HL-60/S4 treated with retinoic acid at 250 ng/mL for 4 days and 3 days (cell line): ENCODE data around the gene C2orf74.
"Not testable (repeated sequence)": the region's sequence is repeated elsewhere in the genome, so short reads cannot be mapped to it uniquely, and the experiment has no call there.

Experiments used
- in situ Hi-C: fragments of 300-500 bp; cut with MboI; formaldehyde crosslinking; loops from 2 replicates; pipeline ENCODE4 v1.7.0; 2022; ENCODE audit warnings: low sequenced_read_pairs

Gene C2orf74

GRCh38 chr2:61172671-61173070 is 10.7 kb downstream of the C2orf74 start:
- in situ Hi-C loops: no loop called here

DNA sequence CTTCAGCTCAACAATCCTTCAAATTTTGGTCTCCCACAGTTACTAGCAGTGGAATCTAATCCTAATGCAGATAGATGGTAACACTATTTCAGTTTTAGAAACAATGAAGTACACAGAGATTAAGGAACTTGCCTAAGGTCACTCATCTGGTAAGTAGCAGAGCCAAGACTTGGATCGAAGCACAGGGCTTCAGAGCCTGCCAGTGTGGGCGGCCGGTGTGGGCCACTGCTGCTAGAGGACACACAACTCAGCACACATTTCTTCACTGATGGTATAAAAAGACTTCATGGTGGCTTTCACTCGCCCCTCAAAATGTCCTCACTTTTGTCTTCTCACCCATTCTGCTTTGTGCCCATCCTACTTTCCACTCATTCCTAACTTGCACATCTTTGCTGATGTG is 11.1 kb downstream of the C2orf74 start:
- in situ Hi-C loops: no loop called here

DNA sequence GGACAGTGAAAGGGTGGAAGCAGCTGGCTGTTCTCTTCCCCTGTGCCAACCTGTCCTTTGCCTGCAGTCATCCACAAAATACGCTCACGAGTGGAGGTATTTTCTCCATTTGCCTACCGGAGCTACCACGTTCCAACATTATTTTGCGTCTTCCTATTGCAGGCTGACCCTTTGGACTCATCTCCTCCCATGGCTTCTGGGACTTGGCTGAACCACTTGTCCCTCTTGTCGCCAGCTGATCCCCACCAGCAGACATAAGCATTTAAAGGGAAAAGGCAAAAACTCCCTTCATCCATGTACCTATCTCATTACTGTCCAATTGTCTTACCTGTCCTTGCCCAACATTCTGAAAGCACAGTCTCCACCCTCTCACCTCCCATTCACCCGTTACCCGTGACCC is 13.0 kb downstream of the C2orf74 start:
- in situ Hi-C loops: no loop called here

DNA sequence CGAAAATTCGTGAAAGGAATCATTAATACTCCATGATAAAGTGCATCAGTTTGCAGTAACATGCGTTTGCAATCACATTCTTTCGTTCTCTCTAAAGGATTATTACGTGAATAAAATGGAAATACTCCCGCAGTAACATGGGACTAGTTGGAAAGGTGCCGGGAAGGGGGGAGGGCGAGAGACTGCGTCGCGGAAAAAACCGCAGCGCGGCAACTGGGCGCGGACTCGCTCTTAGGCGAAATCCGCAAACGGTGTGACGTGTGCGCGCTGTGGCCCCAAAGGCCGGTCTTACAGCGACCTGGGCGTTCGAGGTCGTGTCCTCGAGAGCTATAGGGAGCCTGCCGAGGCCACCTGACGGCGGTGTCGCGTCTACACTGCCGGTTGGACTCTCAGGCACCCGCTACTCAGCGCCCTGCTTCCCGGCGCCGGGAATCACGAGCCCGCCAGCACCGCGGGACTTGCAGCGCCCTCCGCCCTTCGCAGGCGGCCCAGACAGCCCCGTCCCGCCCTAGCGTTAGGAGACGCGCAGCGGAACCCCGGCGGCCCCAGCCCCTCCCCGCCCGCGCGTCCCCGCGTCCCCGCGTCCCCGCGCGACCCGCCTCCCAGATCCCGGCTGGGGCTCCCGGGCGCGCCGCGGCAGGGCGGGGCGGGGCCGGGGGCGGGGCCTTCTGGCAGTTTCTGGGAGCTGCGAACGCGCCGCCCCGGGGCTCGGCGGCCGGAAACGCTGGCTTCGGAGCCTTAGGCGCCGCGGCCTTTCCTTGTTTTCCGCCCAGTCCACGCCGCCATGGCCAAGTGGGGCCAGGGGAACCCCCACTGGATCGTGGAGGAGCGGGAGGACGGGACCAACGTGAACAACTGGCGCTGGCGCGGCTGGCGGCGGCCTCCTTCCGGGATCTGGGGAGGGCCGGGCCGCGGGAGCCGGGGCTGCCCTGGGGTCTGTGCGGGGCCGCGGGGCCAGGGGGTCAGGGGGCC is 15.1 kb downstream of the C2orf74 start:
- in situ Hi-C loops: no loop called here

DNA sequence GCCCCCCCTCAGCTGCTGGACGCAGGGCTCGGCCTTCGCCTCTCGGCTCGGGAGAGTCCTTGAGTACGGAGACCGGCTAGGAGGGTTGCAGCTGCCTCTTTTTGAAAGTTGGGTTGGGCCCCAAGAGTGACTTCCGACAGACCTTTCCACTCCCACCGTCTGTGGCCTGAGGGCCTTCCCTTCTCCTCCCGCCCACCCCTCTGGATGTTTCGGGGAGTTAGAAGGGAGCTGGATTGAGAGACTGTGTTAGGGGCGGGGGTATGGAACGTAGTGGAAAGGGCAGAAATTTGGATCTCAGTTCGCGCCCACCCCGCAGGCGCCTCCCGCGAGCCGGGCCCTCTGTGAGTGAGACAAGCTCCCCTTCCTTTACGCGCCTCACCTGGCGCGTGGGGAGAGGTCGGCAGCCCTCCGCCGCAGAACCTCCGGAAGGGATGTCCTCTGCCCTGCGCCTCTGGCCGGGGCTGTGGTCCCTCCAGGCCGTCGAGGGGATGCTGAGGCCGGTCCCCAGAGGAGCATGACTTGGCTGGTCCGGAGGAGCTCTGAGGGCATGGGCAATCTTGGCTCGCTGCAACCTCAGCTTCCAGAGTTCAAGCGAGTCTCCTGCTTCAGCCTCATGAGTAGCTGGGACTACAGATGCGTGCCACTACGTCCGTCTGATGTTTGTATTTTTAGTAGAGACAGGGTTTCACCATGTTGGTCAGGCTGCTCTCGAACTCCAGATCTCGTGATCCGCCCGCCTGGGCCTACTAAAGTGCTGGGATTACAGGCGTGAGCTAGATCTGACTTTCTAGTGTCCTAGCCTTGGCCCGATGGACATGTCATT is 15.9 kb downstream of the C2orf74 start:
- in situ Hi-C loops: no loop called here

DNA sequence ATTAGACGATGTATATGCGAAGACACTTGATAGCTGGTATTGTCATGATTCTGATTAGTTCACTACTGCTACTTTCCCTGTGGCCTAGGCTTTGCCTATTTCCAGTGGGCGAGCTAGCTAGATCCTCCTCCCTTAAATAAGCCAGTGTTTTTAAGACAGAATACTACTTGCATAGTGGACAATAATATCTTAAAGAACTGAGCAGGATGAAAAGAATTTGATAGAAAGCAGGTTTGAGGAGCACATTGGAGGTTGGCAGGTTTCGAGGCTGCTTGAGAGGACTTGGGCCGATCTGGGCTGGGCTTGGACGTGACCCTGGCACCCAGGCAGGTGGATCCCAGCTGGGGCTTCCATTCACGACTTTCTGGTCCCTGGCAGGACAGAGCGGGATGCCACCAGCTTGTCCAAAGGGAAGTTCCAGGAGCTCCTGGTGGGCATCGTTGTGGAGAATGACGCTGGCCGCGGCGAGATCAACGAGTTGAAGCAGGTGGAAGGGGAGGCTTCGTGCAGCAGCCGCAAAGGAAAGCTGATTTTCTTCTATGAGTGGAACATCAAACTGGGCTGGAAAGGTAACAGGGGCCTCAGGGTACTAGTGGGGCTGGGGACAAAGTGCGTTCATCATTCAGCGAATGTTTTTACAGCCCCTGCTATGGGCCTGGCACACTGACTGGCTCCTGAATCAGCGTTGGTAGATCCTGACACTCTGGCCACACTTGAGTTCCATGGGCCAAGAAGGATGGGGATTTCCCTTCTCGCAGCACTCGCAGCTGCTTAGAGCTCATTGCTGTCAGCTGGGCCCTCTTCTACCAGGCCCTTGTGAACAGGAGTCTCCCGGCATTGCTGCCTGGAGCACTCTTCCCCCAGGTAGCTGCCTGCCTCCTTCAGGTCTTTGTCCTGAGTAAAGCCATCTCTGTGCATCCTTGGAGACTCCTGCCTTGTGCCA is 16.9 kb downstream of the C2orf74 start:
- in situ Hi-C loops: no loop called here

DNA sequence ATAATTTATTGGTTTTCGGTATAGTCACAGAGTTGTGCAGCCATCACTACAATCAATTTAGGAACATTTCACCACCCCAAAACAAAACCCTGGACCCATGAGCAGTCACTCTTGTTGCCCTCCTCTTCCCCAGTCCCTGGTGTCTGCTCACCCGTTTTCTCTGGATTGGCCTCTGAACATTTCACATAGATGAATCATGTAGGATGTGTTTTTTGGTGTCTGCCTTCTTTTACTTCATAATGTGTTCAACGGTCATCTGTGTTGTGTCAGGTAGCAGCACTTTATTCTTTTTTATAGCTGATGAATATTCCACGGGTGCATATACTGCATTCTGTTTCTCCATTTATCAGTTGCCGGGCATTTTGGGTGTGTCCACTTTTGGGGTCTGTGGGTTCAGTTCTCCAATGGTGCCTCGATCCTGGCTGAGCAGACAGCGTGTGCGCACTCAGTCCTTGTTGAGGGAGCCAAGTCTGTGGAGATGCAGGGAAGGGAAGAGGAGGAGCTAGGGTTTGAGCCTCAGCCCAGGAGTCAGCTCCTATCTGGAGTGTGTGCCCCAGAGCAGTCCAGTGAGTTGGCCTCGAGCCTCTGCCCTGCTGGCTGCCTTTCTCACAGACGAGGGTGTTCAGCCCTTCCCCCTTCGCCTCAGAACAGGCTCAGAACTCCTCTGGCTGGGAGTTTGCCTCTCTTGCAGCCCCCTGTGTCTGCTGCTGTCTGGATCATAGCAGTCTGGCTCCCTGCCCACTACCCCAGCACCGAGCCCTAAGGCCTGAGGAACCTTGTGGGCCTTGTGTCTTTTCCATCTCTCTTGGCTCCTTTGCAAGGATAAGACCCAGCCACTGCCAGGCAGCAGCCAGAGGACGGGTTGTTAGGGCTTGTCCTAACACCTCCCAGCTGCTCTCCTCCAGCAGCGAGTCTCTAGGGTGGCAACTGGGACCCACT is 18.0 kb downstream of the C2orf74 start:
- in situ Hi-C loops: no loop called here

- in situ Hi-C loops: no loop called here
Measured at GRCh38 chr2:61180686-61181085, 18.7 kb downstream of the C2orf74 start.

- in situ Hi-C loops: no loop called here
Measured at GRCh38 chr2:61181382-61182058, 19.5 kb downstream of the C2orf74 start.

DNA sequence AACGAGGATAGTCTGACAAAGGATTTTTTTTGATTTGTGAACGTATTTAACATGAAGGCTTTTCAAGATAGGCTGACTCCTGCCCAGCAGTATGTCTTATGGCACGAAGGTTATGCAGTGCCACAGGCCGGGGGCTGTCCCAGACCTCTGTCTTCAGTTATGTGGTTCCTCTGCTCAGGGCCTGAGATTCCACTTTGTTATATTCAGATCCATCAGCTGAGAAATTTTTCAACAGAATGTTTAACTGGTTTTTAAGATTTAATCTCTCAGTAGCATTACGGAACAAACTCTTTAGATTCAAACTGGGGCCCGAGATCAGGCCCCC is 20.0 kb downstream of the C2orf74 start:
- in situ Hi-C loops: no loop called here

DNA sequence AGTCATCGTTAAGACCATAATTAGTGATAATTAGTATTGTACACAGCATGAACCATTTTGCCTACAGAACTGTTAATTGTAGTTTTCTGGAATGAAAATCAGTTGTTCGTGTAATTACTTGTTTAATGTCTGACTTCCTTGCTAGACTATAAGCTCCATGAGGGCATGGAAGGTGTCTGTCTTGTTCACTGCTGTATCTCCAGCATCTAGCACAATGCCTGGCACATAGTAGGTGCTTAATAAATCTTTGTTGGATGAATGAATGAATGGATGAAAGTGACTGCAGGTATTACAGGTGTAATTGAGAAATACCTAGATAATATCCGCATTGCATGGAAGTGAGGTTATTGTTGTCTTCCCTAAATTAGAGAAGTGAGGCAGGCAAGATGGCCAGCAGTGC is 21.8 kb downstream of the C2orf74 start:
- in situ Hi-C loops: no loop called here

- in situ Hi-C loops: no loop called here
Measured at GRCh38 chr2:61184263-61184662, 22.3 kb downstream of the C2orf74 start.

DNA sequence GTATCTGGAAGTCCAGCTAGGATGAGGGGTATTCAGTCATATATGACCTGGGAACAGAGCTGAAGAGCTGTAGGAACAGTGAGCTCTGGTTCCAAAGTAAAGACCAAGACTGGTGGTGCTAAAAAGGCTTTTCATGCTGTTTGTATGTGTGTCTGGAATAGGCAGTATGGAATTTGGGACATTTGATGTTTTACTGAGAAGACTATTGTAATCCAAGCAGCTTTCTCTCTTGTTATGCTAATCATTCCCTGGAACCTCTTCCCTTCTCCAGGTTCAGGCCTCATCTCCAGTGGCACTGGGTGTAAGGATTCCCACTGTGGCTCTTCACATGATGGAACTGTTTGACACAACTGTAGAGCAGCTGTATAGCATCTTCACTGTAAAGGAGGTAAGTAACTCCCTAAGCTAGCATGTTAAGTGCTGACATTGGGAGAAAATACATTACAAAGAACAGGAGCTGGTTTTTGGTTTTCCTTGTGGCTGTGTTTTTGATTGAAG is 23.3 kb downstream of the C2orf74 start:
- in situ Hi-C loops: no loop called here

- in situ Hi-C loops: no loop called here
Measured at GRCh38 chr2:61187085-61187484, 25.1 kb downstream of the C2orf74 start.

- in situ Hi-C loops: no loop called here
Measured at GRCh38 chr2:61193670-61194561, 31.9 kb downstream of the C2orf74 start.

- in situ Hi-C loops: not testable (repeated sequence)
Measured at GRCh38 chr2:61194646-61195045, 32.7 kb downstream of the C2orf74 start.

GRCh38 chr2:61196671-61197070 is 34.7 kb downstream of the C2orf74 start:
- in situ Hi-C loops: no loop called here

GRCh38 chr2:61205132-61205531 is 43.1 kb downstream of the C2orf74 start:
- in situ Hi-C loops: no loop called here
